Esophagus muscularis mucosa (tissue), 4 donors: ENCODE data around the gene CCDC80. TPM values are rescaled to one million over a fixed set of nuclear protein-coding genes. Genes with fewer than 3 reads are reported as not detected.

Source experiments
- DNase-seq: peaks from one replicate; pipeline ENCODE4 v3.0.0-alpha.2; 2017; ENCODE audit errors: extremely low spot score
- H3K27ac ChIP-seq, 4 donors: fragments of 200-600 bp; sonication (generic); replicated peaks in 1 of 4; 1 replicate in 3 of 4; 2 replicates in 1 of 4; pipeline ENCODE4 v1.5.1; 2016 to 2019; ENCODE audit warnings: mild to moderate bottlenecking in 1 of 4
- H3K27me3 ChIP-seq, 4 donors: fragments of 200-600 bp; sonication (generic); one replicate each; pipeline versions ENCODE4 v1.5.1 to v1.6.0; 2016 to 2019
- H3K36me3 ChIP-seq, 4 donors: fragments of 200-600 bp; sonication (generic); one replicate each; pipeline ENCODE4 v1.5.1; 2016 to 2019
- H3K4me1 ChIP-seq, 4 donors: fragments of 200-600 bp; sonication (generic); one replicate each; pipeline ENCODE4 v1.5.1; 2016 to 2019
- H3K4me3 ChIP-seq, 4 donors: fragments of 200-600 bp; sonication (generic); 1 replicate in 2 of 4; 2 replicates in 2 of 4; pipeline ENCODE4 v1.5.1; 2016 to 2019; ENCODE audit warnings: mild to moderate bottlenecking in 4 of 4, moderate library complexity in 1 of 4
- H3K9me3 ChIP-seq, 4 donors: fragments of 200-600 bp; sonication (generic); 1 replicate in 3 of 4; 2 replicates in 1 of 4; pipeline ENCODE4 v1.5.1; 2016 to 2019
- CTCF ChIP-seq, 3 experiments: fragments of 200-600 bp in 2 of 3; fragments of 450-650 bp in 1 of 3; sonication (generic) in 2 of 3; IDR thresholded peaks; one replicate each; pipeline ENCODE4 v1.5.1; 2017 to 2019; ENCODE audit warnings: antibody characterized with exemption in 3 of 3, mild to moderate bottlenecking in 2 of 3, moderate library complexity in 1 of 3
- EP300 ChIP-seq: sonication (generic); formaldehyde crosslinking; IDR thresholded peaks from one replicate; pipeline ENCODE4 v1.6.1; 2017; ENCODE audit warnings: antibody characterized with exemption
- POLR2A ChIP-seq: fragments of 450-650 bp; IDR thresholded peaks from one replicate; pipeline ENCODE4 v1.6.1; 2017; ENCODE audit warnings: antibody characterized with exemption, moderate library complexity, mild to moderate bottlenecking, low read depth
- POLR2AphosphoS5 ChIP-seq, 2 donors: sonication (generic); formaldehyde crosslinking; IDR thresholded peaks; one replicate each; pipeline ENCODE4 v1.6.1; 2017; ENCODE audit warnings: antibody characterized with exemption in 2 of 2
- WGBS: methylation state at CpG from one replicate; pipeline ENCODE4 v1.1.5; 2018; 5-methylcytosine and 5-hydroxymethylcytosine counted together
- intact Hi-C: fragments of 100-400 bp; cut with DNase I; formaldehyde crosslinking; loops from one replicate; pipeline ENCODE4 v1.15.1; 2023
- total RNA-seq, 4 donors: library from RNA; depleted of rRNA; stranded (reverse); fragments of >200 nt; gene quantifications; one replicate each; pipeline versions ENCODE4 v1.1.0 to v1.2.1, GENCODE V29; 2016

CCDC80 gene
- total RNA-seq, 4 donors from 2014 or later = 34.7 to 213 (median 127) TPM

GRCh38 chr3:112654492-112654891 is 13.5 kb upstream of the CCDC80 start:
- TF ChIP-seq EP300 (no peak), POLR2AphosphoS5 (IDR thresholded peaks at IDR 0.05) (no peak), POLR2A (no peak), CTCF (IDR thresholded peaks at IDR 0.05) (no peak)
- H3K27ac ChIP-seq = peak overlapping the region; percentile 12 to 70 (median 41)
- intact Hi-C loops = no loop called here
- peaks cover 0 to 19% (median 11%) of the 10 kb centered on the region in 4 donors for H3K4me1 ChIP-seq
- H3K36me3 ChIP-seq = no peaks in the 10 kb centered on the region
- DNase-seq = no peak
- H3K4me3 ChIP-seq = no peak overlapping the region
- no peaks in the 10 kb centered on the region for H3K27me3 ChIP-seq
- H3K9me3 ChIP-seq = no peaks in the 10 kb centered on the region
- 81% methylated on average over 5 of the region's 5 CpGs for WGBS

GRCh38 chr3:112653881-112654300 is 12.9 kb upstream of the CCDC80 start:
- DNase-seq = no peak
- Histone ChIP-seq H3K27ac (peak overlapping the region; percentile 12 to 70 (median 41)), H3K27me3 (no peaks in the 10 kb centered on the region), H3K4me3 (no peak overlapping the region), H3K4me1 (peaks cover 0 to 19% (median 11%) of the 10 kb centered on the region in 4 donors), H3K9me3 (no peaks in the 10 kb centered on the region), H3K36me3 (no peaks in the 10 kb centered on the region)
- TF ChIP-seq POLR2A (no peak), POLR2AphosphoS5 (IDR thresholded peaks at IDR 0.05) (peak; percentile 38 to 57)
- intact Hi-C loops = no loop called here
- 61% methylated on average over 5 of the region's 5 CpGs for WGBS

- TF ChIP-seq CTCF (IDR thresholded peaks at IDR 0.05) (no peak), POLR2AphosphoS5 (IDR thresholded peaks at IDR 0.05) (peak; percentile 5 to 37), EP300 (no peak)
- 66% methylated on average over 5 of the region's 5 CpGs for WGBS
- Histone ChIP-seq H3K4me3 (no peak overlapping the region), H3K27me3 (no peaks in the 10 kb centered on the region), H3K4me1 (peaks cover 0 to 19% (median 11%) of the 10 kb centered on the region in 4 donors), H3K36me3 (no peaks in the 10 kb centered on the region), H3K9me3 (no peaks in the 10 kb centered on the region), H3K27ac (peak overlapping the region; percentile 12 to 70 (median 48))
- no peak for DNase-seq
- intact Hi-C loops = no loop called here
These were observed 12.4 kb upstream of the CCDC80 start for GRCh38 chr3:112653209-112653871.

GRCh38 chr3:112651516-112651915 is 10.6 kb upstream of the CCDC80 start:
- DNase-seq = no peak
- Histone ChIP-seq H3K27ac (peak overlapping the region in 2 of 4 donors; percentile 5 to 16), H3K4me3 (no peak overlapping the region), H3K36me3 (no peaks in the 10 kb centered on the region), H3K27me3 (no peaks in the 10 kb centered on the region), H3K4me1 (peaks cover 0 to 31% (median 23%) of the 10 kb centered on the region in 4 donors), H3K9me3 (no peaks in the 10 kb centered on the region)
- no peak for TF ChIP-seq POLR2AphosphoS5 (IDR thresholded peaks at IDR 0.05)
- TF ChIP-seq EP300 = no peak
- TF ChIP-seq CTCF (IDR thresholded peaks at IDR 0.05) = no peak
- no peak for TF ChIP-seq POLR2A
- intact Hi-C loops = no loop called here
- WGBS = 80% methylated on average over 2 of the region's 2 CpGs

GRCh38 chr3:112651071-112651470 is 10.1 kb upstream of the CCDC80 start:
- H3K27me3 ChIP-seq = no peaks in the 10 kb centered on the region
- no peaks in the 10 kb centered on the region for H3K9me3 ChIP-seq
- peak overlapping the region in 2 of 4 donors; percentile 5 to 16 for H3K27ac ChIP-seq
- no peak overlapping the region for H3K4me3 ChIP-seq
- peak in 1 of 2 donors; percentile 16 for TF ChIP-seq POLR2AphosphoS5 (IDR thresholded peaks at IDR 0.05)
- TF ChIP-seq EP300 = no peak
- TF ChIP-seq POLR2A = no peak
- TF ChIP-seq CTCF (IDR thresholded peaks at IDR 0.05) = no peak
- intact Hi-C loops = no loop called here
- H3K4me1 ChIP-seq = peaks cover 0 to 33% (median 27%) of the 10 kb centered on the region in 4 donors
- DNase-seq = no peak
- no peaks in the 10 kb centered on the region for H3K36me3 ChIP-seq
- 88% methylated on average over 3 of the region's 3 CpGs for WGBS
